ACC112 (cell line): ENCODE data around the gene NTF3.

ENCODE experiments used
- H2AFZ ChIP-seq: fragments of 200-600 bp; sonication (generic); one replicate; pipeline ENCODE4 v1.6.0; 2017; ENCODE audit warnings: antibody characterized with exemption, low read length; ENCODE audit not compliant: unreplicated experiment
- H3K27ac ChIP-seq: fragments of 200-600 bp; sonication (generic); 2 replicates; pipeline ENCODE4 v1.5.1; 2014; ENCODE audit warnings: low read depth, mild to moderate bottlenecking, antibody characterized with exemption, low read length, moderate library complexity
- H3K27me3 ChIP-seq: fragments of 200-600 bp; sonication (generic); 2 replicates; pipeline ENCODE4 v1.6.1; 2014; ENCODE audit warnings: mild to moderate bottlenecking, antibody characterized with exemption, low read length, moderate library complexity, mixed read lengths; ENCODE audit not compliant: insufficient read depth
- H3K36me3 ChIP-seq: fragments of 200-600 bp; sonication (generic); 2 replicates; pipeline ENCODE4 v1.6.1; 2016; ENCODE audit warnings: mild to moderate bottlenecking, antibody characterized with exemption, low read length, moderate library complexity, mixed read lengths; ENCODE audit not compliant: insufficient read depth
- H3K4me1 ChIP-seq: fragments of 200-600 bp; sonication (generic); one replicate; pipeline ENCODE4 v1.6.1; 2016; ENCODE audit warnings: low read length, mixed read lengths; ENCODE audit not compliant: insufficient read depth, unreplicated experiment, control insufficient read depth
- H3K4me3 ChIP-seq: fragments of 200-600 bp; sonication (generic); 2 replicates; pipeline ENCODE4 v1.5.1; 2014; ENCODE audit warnings: mild to moderate bottlenecking, low read depth, low read length
- H3K79me2 ChIP-seq: fragments of 200-600 bp; sonication (generic); one replicate; pipeline ENCODE4 v1.6.0; 2016; ENCODE audit warnings: low read length; ENCODE audit not compliant: control insufficient read depth, unreplicated experiment, insufficient read depth

The NTF3 gene

GRCh38 chr12:5433845-5434646 is 2.1 kb downstream of the NTF3 start:
- Histone ChIP-seq H3K79me2 (no peaks in the 10 kb centered on the region), H3K4me3 (no peak overlapping the region), H3K27me3 (peaks cover 50% of the 10 kb centered on the region)

DNA sequence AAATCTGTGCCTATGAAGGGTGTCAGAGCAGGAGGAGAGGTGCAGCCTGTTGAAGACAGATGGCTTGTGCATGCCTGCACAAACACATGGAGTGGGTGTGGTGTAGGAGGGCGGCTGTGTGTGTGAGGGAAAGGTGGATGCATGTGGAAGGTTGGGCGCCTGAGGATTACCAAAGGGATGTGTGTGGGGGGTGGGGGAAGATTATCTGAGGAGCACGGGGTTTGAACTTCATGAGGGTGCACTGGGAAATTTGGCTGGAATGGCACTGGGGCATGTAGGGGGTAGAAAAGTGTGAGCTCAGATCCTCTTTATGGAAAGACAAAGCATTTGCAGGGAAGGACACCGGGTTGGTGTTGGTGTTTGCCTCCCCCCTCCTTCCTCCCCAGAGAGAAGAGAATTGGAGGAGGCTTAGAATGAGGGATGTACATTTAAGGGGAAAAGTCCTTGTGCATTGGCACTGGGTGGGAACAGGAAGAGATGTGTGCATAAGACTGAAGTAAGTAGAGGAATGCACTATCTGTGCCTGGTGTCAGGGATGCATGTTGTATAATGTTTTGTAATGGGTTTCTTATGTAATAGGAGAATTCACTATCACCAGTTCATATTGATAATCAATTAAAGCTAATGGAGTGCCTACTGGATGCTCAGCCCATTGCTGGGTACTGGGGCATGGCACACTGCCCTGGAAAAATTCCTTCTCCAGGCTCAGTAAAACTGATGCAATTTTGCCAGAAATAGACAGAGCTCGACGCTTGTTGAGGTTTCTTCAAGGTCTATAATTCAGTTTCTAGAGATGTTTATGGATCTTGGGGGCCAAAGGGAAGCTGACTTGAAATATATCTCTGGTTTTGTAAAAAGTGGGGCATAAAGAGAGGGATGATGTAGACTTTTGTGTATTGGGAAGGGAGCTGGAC is 3.0 kb downstream of the NTF3 start:
- Histone ChIP-seq H3K27ac (no peak overlapping the region), H3K36me3 (no peaks in the 10 kb centered on the region), H2AFZ (no peak overlapping the region), H3K27me3 (peaks cover 44% of the 10 kb centered on the region), H3K4me3 (no peak overlapping the region), H3K4me1 (no peaks in the 10 kb centered on the region), H3K79me2 (no peaks in the 10 kb centered on the region)

More at GRCh38 chr12:5433845-5434646, 2.1 kb downstream of the NTF3 start:
- H3K36me3 ChIP-seq = no peaks in the 10 kb centered on the region
- H3K27ac ChIP-seq = no peak overlapping the region
- no peak overlapping the region for H2AFZ ChIP-seq
- no peaks in the 10 kb centered on the region for H3K4me1 ChIP-seq

GRCh38 chr12:5437182-5437583 is 5.3 kb downstream of the NTF3 start:
- Histone ChIP-seq H3K27me3 (peaks cover 24% of the 10 kb centered on the region), H3K27ac (no peak overlapping the region), H3K4me3 (no peak overlapping the region), H3K36me3 (no peaks in the 10 kb centered on the region), H3K4me1 (no peaks in the 10 kb centered on the region), H2AFZ (no peak overlapping the region), H3K79me2 (no peaks in the 10 kb centered on the region)

- Histone ChIP-seq H3K27me3 (peaks cover 20% of the 10 kb centered on the region), H3K4me1 (no peaks in the 10 kb centered on the region), H3K27ac (no peak overlapping the region), H3K79me2 (no peaks in the 10 kb centered on the region), H3K36me3 (no peaks in the 10 kb centered on the region), H3K4me3 (no peak overlapping the region), H2AFZ (no peak overlapping the region)
These were observed 5.7 kb downstream of the NTF3 start for GRCh38 chr12:5437589-5437988.

DNA sequence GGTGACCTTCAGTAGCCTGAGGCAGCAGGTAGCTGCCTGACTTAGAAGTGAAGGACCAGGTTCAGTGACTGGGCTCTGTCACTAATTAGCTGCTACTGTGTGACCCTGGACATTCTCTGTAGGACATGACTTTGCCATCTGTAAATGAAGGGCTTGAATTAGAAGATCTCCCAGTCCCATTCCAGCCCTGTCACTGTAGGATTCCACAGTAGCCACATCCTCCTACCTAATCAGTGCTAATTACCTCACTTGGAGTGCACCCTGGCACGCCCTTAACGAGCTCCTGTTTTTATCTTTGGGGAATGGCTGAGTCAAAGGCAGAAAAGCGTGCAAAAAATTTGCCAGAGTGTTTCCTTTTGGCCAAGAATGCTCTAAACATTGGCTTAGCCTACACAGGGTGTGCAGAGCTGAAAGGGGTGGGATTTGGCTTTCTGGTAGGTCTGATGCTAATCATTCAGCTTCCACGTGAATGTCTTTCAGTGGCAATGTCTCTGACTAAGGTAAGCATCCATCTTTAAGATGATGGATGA is 6.8 kb downstream of the NTF3 start:
- no peaks in the 10 kb centered on the region for H3K79me2 ChIP-seq
- H3K27me3 ChIP-seq = peaks cover 8% of the 10 kb centered on the region
- H3K4me3 ChIP-seq = no peak overlapping the region
- no peaks in the 10 kb centered on the region for H3K36me3 ChIP-seq
- no peak overlapping the region for H2AFZ ChIP-seq
- no peak overlapping the region for H3K27ac ChIP-seq
- H3K4me1 ChIP-seq = no peaks in the 10 kb centered on the region

DNA sequence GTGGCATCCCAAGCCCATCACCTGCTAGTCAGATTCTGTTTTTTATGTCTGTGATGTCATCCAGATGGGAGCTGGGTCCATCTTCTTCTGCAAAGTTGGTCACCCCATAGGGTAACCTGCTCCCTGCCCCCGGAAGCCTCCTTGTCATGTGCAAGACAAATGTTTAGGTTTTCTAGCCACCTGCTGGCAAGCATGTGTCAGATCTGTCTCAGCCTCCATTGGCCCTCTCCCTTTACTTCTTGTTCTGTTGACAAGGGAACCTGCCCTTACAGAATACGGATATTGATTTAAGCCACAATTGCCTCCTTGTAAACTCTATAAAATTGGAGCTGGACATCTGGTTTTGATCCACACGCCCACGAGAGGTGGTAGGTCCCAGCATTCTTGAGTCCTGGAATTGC is 7.5 kb downstream of the NTF3 start:
- H3K79me2 ChIP-seq = no peaks in the 10 kb centered on the region
- H3K36me3 ChIP-seq = no peaks in the 10 kb centered on the region
- H2AFZ ChIP-seq = no peak overlapping the region
- H3K4me1 ChIP-seq = no peaks in the 10 kb centered on the region
- H3K27ac ChIP-seq = no peak overlapping the region
- H3K4me3 ChIP-seq = no peak overlapping the region
- H3K27me3 ChIP-seq = peaks cover 3% of the 10 kb centered on the region; the same call in 1 of the 2 replicates

- Histone ChIP-seq H3K4me3 (no peak overlapping the region), H3K36me3 (no peaks in the 10 kb centered on the region), H3K27me3 (0 out of 2 replicates have a peak, but pooled peaks cover under 1% of the 10 kb centered on the region), H2AFZ (no peak overlapping the region), H3K4me1 (no peaks in the 10 kb centered on the region), H3K79me2 (no peaks in the 10 kb centered on the region), H3K27ac (no peak overlapping the region)
These were observed 7.9 kb downstream of the NTF3 start for GRCh38 chr12:5439788-5440300.

DNA sequence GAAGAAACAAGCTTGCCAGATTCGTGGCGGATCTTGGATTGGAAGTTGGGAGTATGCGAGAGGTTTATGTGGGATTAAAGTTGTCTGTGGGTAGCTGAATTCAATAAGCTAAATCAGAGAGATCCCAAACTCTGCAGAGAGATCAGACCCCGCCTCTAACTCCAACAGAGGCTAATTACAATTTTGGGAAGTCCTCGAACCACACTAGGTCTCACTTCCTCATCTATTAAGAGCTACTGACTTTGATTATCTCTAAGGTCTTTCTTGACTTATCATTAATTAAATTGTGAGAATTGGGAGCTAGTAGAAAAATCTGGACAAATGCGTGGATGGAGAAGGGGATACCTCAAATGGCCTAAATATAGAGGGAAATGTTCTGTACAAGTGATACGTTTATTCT is 9.1 kb downstream of the NTF3 start:
- Histone ChIP-seq H3K36me3 (no peaks in the 10 kb centered on the region), H3K4me3 (no peak overlapping the region), H2AFZ (no peak overlapping the region), H3K27ac (no peak overlapping the region), H3K4me1 (no peaks in the 10 kb centered on the region), H3K79me2 (no peaks in the 10 kb centered on the region), H3K27me3 (no peaks in the 10 kb centered on the region)

GRCh38 chr12:5441497-5442236 is 9.8 kb downstream of the NTF3 start:
- no peaks in the 10 kb centered on the region for H3K27me3 ChIP-seq
- no peak overlapping the region for H3K27ac ChIP-seq

More at GRCh38 chr12:5441497-5442236, 9.8 kb downstream of the NTF3 start:
- Histone ChIP-seq H3K4me1 (no peaks in the 10 kb centered on the region), H3K79me2 (no peaks in the 10 kb centered on the region), H2AFZ (no peak overlapping the region), H3K36me3 (no peaks in the 10 kb centered on the region), H3K4me3 (no peak overlapping the region)
